ENCODE results near the gene APOBR. TPM values are rescaled to one million over a fixed set of nuclear protein-coding genes. Genes with fewer than 3 reads are reported as not detected.

Gene APOBR
- total and polyA plus RNA-seq, 10 of the 15 experiments (the other 5 are each of a cell fraction or from before 2014, with no cell fraction given): 0.04 to 2.5 (median 0.54) TPM; not detected in 1

DNA sequence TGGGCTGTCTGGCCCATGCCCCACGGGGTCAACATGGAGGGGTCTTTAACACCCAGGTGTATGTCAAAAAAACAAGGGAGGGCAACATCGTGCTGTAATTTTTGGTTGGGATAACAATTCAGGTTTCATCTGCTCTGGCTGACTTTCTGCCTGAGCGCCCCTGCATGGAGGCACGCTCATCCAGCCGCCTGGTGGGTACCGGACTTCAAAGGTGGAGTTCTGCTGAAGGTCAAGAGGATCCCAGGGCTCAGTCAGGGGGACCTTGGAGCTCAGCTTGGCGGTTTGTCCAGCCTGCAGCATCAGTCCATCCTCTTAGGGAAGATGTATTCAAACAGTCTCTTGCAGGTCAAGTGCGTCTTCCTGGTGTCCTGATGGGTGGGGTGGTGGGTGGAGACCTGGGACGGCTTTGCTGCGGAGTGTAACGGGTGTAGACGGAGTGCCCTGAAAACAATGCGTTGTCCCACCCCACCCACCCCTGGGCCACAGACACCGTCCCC lies 53.9 kb downstream of the APOBR start:
- no peak for TF ChIP-seq ZNF384 (IDR thresholded peaks at IDR 0.05; ENCODE audit: borderline replicate concordance, low read depth, low read length)
- TF ChIP-seq, protein P1, sequence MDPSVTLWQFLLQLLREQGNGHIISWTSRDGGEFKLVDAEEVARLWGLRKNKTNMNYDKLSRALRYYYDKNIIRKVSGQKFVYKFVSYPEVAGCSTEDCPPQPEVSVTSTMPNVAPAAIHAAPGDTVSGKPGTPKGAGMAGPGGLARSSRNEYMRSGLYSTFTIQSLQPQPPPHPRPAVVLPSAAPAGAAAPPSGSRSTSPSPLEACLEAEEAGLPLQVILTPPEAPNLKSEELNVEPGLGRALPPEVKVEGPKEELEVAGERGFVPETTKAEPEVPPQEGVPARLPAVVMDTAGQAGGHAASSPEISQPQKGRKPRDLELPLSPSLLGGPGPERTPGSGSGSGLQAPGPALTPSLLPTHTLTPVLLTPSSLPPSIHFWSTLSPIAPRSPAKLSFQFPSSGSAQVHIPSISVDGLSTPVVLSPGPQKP (IDR thresholded peaks at IDR 0.05; ENCODE audit: low read depth, low read length): no peak
- TF ChIP-seq SRF (IDR thresholded peaks at IDR 0.05; ENCODE audit: low read depth in 2 of 2, low read length in 2 of 2): no peak
- no peak for TF ChIP-seq NR2C2 (IDR thresholded peaks at IDR 0.05; ENCODE audit: borderline replicate concordance, control insufficient read depth, insufficient read length, low read depth)
- TF ChIP-seq YY1 (IDR thresholded peaks at IDR 0.05; ENCODE audit: low read depth, low read length): no peak
- TF ChIP-seq JUND (IDR thresholded peaks at IDR 0.05; ENCODE audit: low read depth, low read length): no peak
- no peak for TF ChIP-seq NFIC (IDR thresholded peaks at IDR 0.05; ENCODE audit: low read depth, low read length)
- TF ChIP-seq BCL11A (IDR thresholded peaks at IDR 0.05; ENCODE audit: low read depth, low read length): no peak
- in situ Hi-C loops (cut with MboI) (no loop called here), intact Hi-C loops (cut with micrococcal nuclease; ENCODE audit: unreplicated experiment) (no loop called here)
- H4K20me1 ChIP-seq (ENCODE audit: control insufficient read depth, insufficient read depth): no peaks in the 10 kb centered on the region
- H3K9me3 ChIP-seq (replicated peaks; ENCODE audit: control insufficient read depth, insufficient read depth, low read length): no peaks in the 10 kb centered on the region
- no TSS peak for BruUV-seq (replicated peaks)
- no peak overlapping the region for H3K4me3 ChIP-seq
- SMC1A ChIA-PET (ENCODE audit: uncharacterized antibody, unreplicated experiment): no interaction called here
- RAD21 ChIA-PET (ENCODE audit: unreplicated experiment): no interaction called here
- no peaks in the 10 kb centered on the region for H3K27me3 ChIP-seq (replicated peaks in 1 of 2; ENCODE audit: control insufficient read depth in 2 of 2, insufficient read depth in 2 of 2, low read length in 1 of 2)
- H3K4me1 ChIP-seq (ENCODE audit: control insufficient read depth, insufficient read depth, low read length): no peaks in the 10 kb centered on the region
- FAIRE-seq (no peak), DNase-seq (ENCODE audit: low read depth, low spot score) (no peak), ATAC-seq (no peak)
- 51% methylated on average over 12 of the region's 14 CpGs for WGBS (ENCODE audit: insufficient coverage, insufficient replicate concordance, low lambda C conversion rate, missing lambda C conversion rate)
- CTCF ChIA-PET: no interaction called here
- H3K36me3 ChIP-seq (ENCODE audit: control insufficient read depth in 2 of 2, insufficient read depth in 2 of 2, low read length in 1 of 2): no peaks in the 10 kb centered on the region
- H3K4me2 ChIP-seq (ENCODE audit: control insufficient read depth, insufficient read depth): no peak overlapping the region
- H3K9ac ChIP-seq (ENCODE audit: control insufficient read depth, insufficient read depth, low read length): no peak overlapping the region
- no peak overlapping the region for H3K27ac ChIP-seq (ENCODE audit: control insufficient read depth, insufficient read depth)
- POLR2A ChIA-PET: interaction anchor here (1.7 kb wide), 1 partner anchor 54 kb away, joined by 4 read pairs; the partner anchor contains the start of gene APOBR
- no peaks in the 10 kb centered on the region for H3K79me2 ChIP-seq (ENCODE audit: control insufficient read depth, insufficient read depth, low read length)
- H2AFZ ChIP-seq (ENCODE audit: control insufficient read depth, low read depth, low read length): no peak overlapping the region

Other genes starting within 250 kb of the APOBR start
Only the 7 nearest of the 12 such genes appear.
- gene EIF3CL, start 90.8 kb upstream of the APOBR start, total RNA-seq (2014; rRNA removed): 70.2 and 93.6 TPM in 2 replicates
- 50.1 and 52.6 TPM in 2 replicates for gene EIF3CL, start 90.8 kb upstream of the APOBR start, total RNA-seq (2014; rRNA removed; fragmentation: Illumina TruSeq; extraction: Trizol)
- 60.0 and 63.7 TPM in 2 replicates for gene EIF3CL, start 90.8 kb upstream of the APOBR start, total RNA-seq (2021)
- gene EIF3CL, start 90.8 kb upstream of the APOBR start, polyA plus RNA-seq (2011; rRNA removed): 31.1 and 67.2 TPM in 2 replicates
- 17.3 and 66.1 TPM in 2 replicates for gene EIF3CL, start 90.8 kb upstream of the APOBR start, polyA plus RNA-seq (2014; fragmentation: Illumina TruSeq; extraction: Trizol)
- gene EIF3CL, start 90.8 kb upstream of the APOBR start, polyA plus RNA-seq (2014; fragmentation: Nextera tagmentation; extraction: Ambion mirVana): 1 to 10 TPM; 2.7 to 8.3 TPM
- gene EIF3CL, start 90.8 kb upstream of the APOBR start, polyA plus RNA-seq (2014; rRNA removed): 70.3 and 81.2 TPM in 2 replicates
- 1 to 10 TPM in 1 of 2 experiments, not detected in 1; 1.7 TPM for gene EIF3CL, start 90.8 kb upstream of the APOBR start, polyA plus RNA-seq (2016; fragmentation: Nextera tagmentation; extraction: Ambion mirVana)
- not detected in 2 replicates for gene NPIPB7, start 22.3 kb upstream of the APOBR start, total RNA-seq (2014; rRNA removed)
- gene NPIPB7, start 22.3 kb upstream of the APOBR start, total RNA-seq (2014; rRNA removed; fragmentation: Illumina TruSeq; extraction: Trizol): not detected in 2 replicates
- gene NPIPB7, start 22.3 kb upstream of the APOBR start, total RNA-seq (2021): not detected in 2 replicates
- gene NPIPB7, start 22.3 kb upstream of the APOBR start, polyA plus RNA-seq (2011; rRNA removed): 0.04 TPM in 1 of 2 replicates, not detected in the other
- not detected in 2 replicates for gene NPIPB7, start 22.3 kb upstream of the APOBR start, polyA plus RNA-seq (2014; fragmentation: Illumina TruSeq; extraction: Trizol)
- under 1 TPM in 1 of 2 experiments, not detected in 1; 0.05 TPM for gene NPIPB7, start 22.3 kb upstream of the APOBR start, polyA plus RNA-seq (2014; fragmentation: Nextera tagmentation; extraction: Ambion mirVana)
- 0.09 TPM in 1 of 2 replicates, not detected in the other for gene NPIPB7, start 22.3 kb upstream of the APOBR start, polyA plus RNA-seq (2014; rRNA removed)
- gene NPIPB7, start 22.3 kb upstream of the APOBR start, polyA plus RNA-seq (2016; fragmentation: Nextera tagmentation; extraction: Ambion mirVana): not detected
- 18.1 and 19.9 TPM in 2 replicates for gene CLN3, start 2.6 kb upstream of the APOBR start, total RNA-seq (2014; rRNA removed)
- 5.9 and 7.1 TPM in 2 replicates for gene CLN3, start 2.6 kb upstream of the APOBR start, total RNA-seq (2014; rRNA removed; fragmentation: Illumina TruSeq; extraction: Trizol)
- 20.4 and 21.5 TPM in 2 replicates for gene CLN3, start 2.6 kb upstream of the APOBR start, total RNA-seq (2021)
- gene CLN3, start 2.6 kb upstream of the APOBR start, polyA plus RNA-seq (2011; rRNA removed): 5.2 and 11.1 TPM in 2 replicates
- gene CLN3, start 2.6 kb upstream of the APOBR start, polyA plus RNA-seq (2014; fragmentation: Illumina TruSeq; extraction: Trizol): 8.1 and 15.1 TPM in 2 replicates
- 1 to 10 TPM; 2.3 to 2.7 TPM for gene CLN3, start 2.6 kb upstream of the APOBR start, polyA plus RNA-seq (2014; fragmentation: Nextera tagmentation; extraction: Ambion mirVana)
- 22.0 and 29.8 TPM in 2 replicates for gene CLN3, start 2.6 kb upstream of the APOBR start, polyA plus RNA-seq (2014; rRNA removed)
- 10 to 100 TPM; 25.0 TPM for gene CLN3, start 2.6 kb upstream of the APOBR start, polyA plus RNA-seq (2016; fragmentation: Nextera tagmentation; extraction: Ambion mirVana)
- gene IL27, start 12.2 kb downstream of the APOBR start, total RNA-seq (2014; rRNA removed): 0.38 and 1.2 TPM in 2 replicates
- 0.27 and 0.28 TPM in 2 replicates for gene IL27, start 12.2 kb downstream of the APOBR start, total RNA-seq (2014; rRNA removed; fragmentation: Illumina TruSeq; extraction: Trizol)
- gene IL27, start 12.2 kb downstream of the APOBR start, total RNA-seq (2021): 0.32 and 0.49 TPM in 2 replicates
- gene IL27, start 12.2 kb downstream of the APOBR start, polyA plus RNA-seq (2011; rRNA removed): 0.07 TPM in 1 of 2 replicates, not detected in the other
- gene IL27, start 12.2 kb downstream of the APOBR start, polyA plus RNA-seq (2014; fragmentation: Illumina TruSeq; extraction: Trizol): 0.34 TPM in 1 of 2 replicates, not detected in the other
- gene IL27, start 12.2 kb downstream of the APOBR start, polyA plus RNA-seq (2014; fragmentation: Nextera tagmentation; extraction: Ambion mirVana): under 1 TPM in 1 of 2 experiments, not detected in 1; 0.24 TPM
- 0.23 and 1.1 TPM in 2 replicates for gene IL27, start 12.2 kb downstream of the APOBR start, polyA plus RNA-seq (2014; rRNA removed)
- gene IL27, start 12.2 kb downstream of the APOBR start, polyA plus RNA-seq (2016; fragmentation: Nextera tagmentation; extraction: Ambion mirVana): 1 to 10 TPM in 1 of 2 experiments, under 1 TPM in 1; 0.95 to 2.4 TPM
- 0.06 TPM in 1 of 2 replicates, not detected in the other for gene NUPR1, start 44.3 kb downstream of the APOBR start, total RNA-seq (2014; rRNA removed)
- gene NUPR1, start 44.3 kb downstream of the APOBR start, total RNA-seq (2014; rRNA removed; fragmentation: Illumina TruSeq; extraction: Trizol): 0.04 TPM in 1 of 2 replicates, not detected in the other
- gene NUPR1, start 44.3 kb downstream of the APOBR start, total RNA-seq (2021): 0.28 and 0.88 TPM in 2 replicates
- 0.26 TPM in 1 of 2 replicates, not detected in the other for gene NUPR1, start 44.3 kb downstream of the APOBR start, polyA plus RNA-seq (2011; rRNA removed)
- 0.09 TPM in 1 of 2 replicates, not detected in the other for gene NUPR1, start 44.3 kb downstream of the APOBR start, polyA plus RNA-seq (2014; fragmentation: Illumina TruSeq; extraction: Trizol)
- gene NUPR1, start 44.3 kb downstream of the APOBR start, polyA plus RNA-seq (2014; fragmentation: Nextera tagmentation; extraction: Ambion mirVana): not detected
- gene NUPR1, start 44.3 kb downstream of the APOBR start, polyA plus RNA-seq (2014; rRNA removed): 0.03 and 0.08 TPM in 2 replicates
- under 1 TPM; 0.43 to 0.78 TPM for gene NUPR1, start 44.3 kb downstream of the APOBR start, polyA plus RNA-seq (2016; fragmentation: Nextera tagmentation; extraction: Ambion mirVana)
- 15.7 and 18.1 TPM in 2 replicates for gene SGF29, start 59.3 kb downstream of the APOBR start, total RNA-seq (2014; rRNA removed)
- gene SGF29, start 59.3 kb downstream of the APOBR start, total RNA-seq (2014; rRNA removed; fragmentation: Illumina TruSeq; extraction: Trizol): 14.0 and 15.4 TPM in 2 replicates
- gene SGF29, start 59.3 kb downstream of the APOBR start, total RNA-seq (2021): 18.4 and 20.1 TPM in 2 replicates
- gene SGF29, start 59.3 kb downstream of the APOBR start, polyA plus RNA-seq (2011; rRNA removed): 0.82 and 2.2 TPM in 2 replicates
- gene SGF29, start 59.3 kb downstream of the APOBR start, polyA plus RNA-seq (2014; fragmentation: Illumina TruSeq; extraction: Trizol): 4.7 and 9.3 TPM in 2 replicates
- gene SGF29, start 59.3 kb downstream of the APOBR start, polyA plus RNA-seq (2014; fragmentation: Nextera tagmentation; extraction: Ambion mirVana): 1 to 10 TPM; 4.3 to 7.1 TPM
- 10.7 and 12.3 TPM in 2 replicates for gene SGF29, start 59.3 kb downstream of the APOBR start, polyA plus RNA-seq (2014; rRNA removed)
- 10 to 100 TPM; 15.4 to 17.2 TPM for gene SGF29, start 59.3 kb downstream of the APOBR start, polyA plus RNA-seq (2016; fragmentation: Nextera tagmentation; extraction: Ambion mirVana)
- gene SULT1A2, start 102.4 kb downstream of the APOBR start, total RNA-seq (2014; rRNA removed): 0.06 TPM in 1 of 2 replicates, not detected in the other
- gene SULT1A2, start 102.4 kb downstream of the APOBR start, total RNA-seq (2014; rRNA removed; fragmentation: Illumina TruSeq; extraction: Trizol): not detected in 2 replicates
- gene SULT1A2, start 102.4 kb downstream of the APOBR start, total RNA-seq (2021): 0.16 TPM in 1 of 2 replicates, not detected in the other
- gene SULT1A2, start 102.4 kb downstream of the APOBR start, polyA plus RNA-seq (2011; rRNA removed): not detected in 2 replicates
- gene SULT1A2, start 102.4 kb downstream of the APOBR start, polyA plus RNA-seq (2014; fragmentation: Illumina TruSeq; extraction: Trizol): 0.07 TPM in 1 of 2 replicates, not detected in the other
- gene SULT1A2, start 102.4 kb downstream of the APOBR start, polyA plus RNA-seq (2014; fragmentation: Nextera tagmentation; extraction: Ambion mirVana): under 1 TPM in 1 of 2 experiments, not detected in 1; 0.39 TPM
- 0.06 TPM in 1 of 2 replicates, not detected in the other for gene SULT1A2, start 102.4 kb downstream of the APOBR start, polyA plus RNA-seq (2014; rRNA removed)
- not detected for gene SULT1A2, start 102.4 kb downstream of the APOBR start, polyA plus RNA-seq (2016; fragmentation: Nextera tagmentation; extraction: Ambion mirVana)

All from GM12878 (cell line).